Neuronal stem cell (in vitro differentiated cells): ENCODE data around the gene CFHR5.
"Not testable (repeated sequence)": the region's sequence is repeated elsewhere in the genome, so short reads cannot be mapped to it uniquely, and the experiment has no call there.

Experiments
- DNase-seq: peaks from one replicate; pipeline ENCODE4 v3.0.0-alpha.2; 2013; ENCODE audit warnings: low spot score
- H2AFZ ChIP-seq: one replicate; pipeline ENCODE4 v1.6.1; 2013; ENCODE audit warnings: mild to moderate bottlenecking, low read length, inconsistent platforms
- H2AK5ac ChIP-seq: 2 replicates; pipeline ENCODE4 v1.6.1; 2013; ENCODE audit warnings: low read depth, mild to moderate bottlenecking, inconsistent platforms, low read length, moderate library complexity, mixed read lengths
- H2BK120ac ChIP-seq: 2 replicates; pipeline ENCODE4 v1.6.1; 2013; ENCODE audit warnings: low read depth, mild to moderate bottlenecking, inconsistent platforms, low read length, moderate library complexity, mixed read lengths
- H2BK12ac ChIP-seq: one replicate; pipeline ENCODE4 v1.6.1; 2013; ENCODE audit warnings: low read length, inconsistent platforms
- H2BK15ac ChIP-seq: 2 replicates; pipeline ENCODE4 v1.6.1; 2013; ENCODE audit warnings: mild to moderate bottlenecking, low read length, inconsistent platforms, mixed read lengths
- H2BK5ac ChIP-seq: one replicate; pipeline ENCODE4 v1.6.1; 2013; ENCODE audit warnings: inconsistent platforms, mild to moderate bottlenecking, low read length, moderate library complexity
- H3K14ac ChIP-seq: one replicate; pipeline ENCODE4 v1.6.1; 2013; ENCODE audit warnings: low read length, inconsistent platforms
- H3K18ac ChIP-seq: 2 replicates; pipeline ENCODE4 v1.6.1; 2013; ENCODE audit warnings: low read length, inconsistent platforms
- H3K23ac ChIP-seq: 2 replicates; pipeline ENCODE4 v1.6.1; 2013; ENCODE audit warnings: low read depth, mild to moderate bottlenecking, mixed read lengths, low read length, inconsistent platforms; ENCODE audit not compliant: poor library complexity
- H3K27ac ChIP-seq: replicated peaks from 3 replicates; pipeline ENCODE4 v1.5.1; 2013; ENCODE audit warnings: low read length, inconsistent platforms
- H3K27me3 ChIP-seq, 3 experiments: 2 replicates each; pipeline ENCODE4 v1.6.1; 2013; ENCODE audit warnings: low read length in 3 of 3, mild to moderate bottlenecking in 2 of 3, inconsistent platforms in 1 of 3, low read depth in 1 of 3, mixed read lengths in 1 of 3, moderate library complexity in 1 of 3; ENCODE audit not compliant: control insufficient read depth in 3 of 3, insufficient read depth in 3 of 3
- H3K36me3 ChIP-seq, 2 donors: replicated peaks in 1 of 2; 2 replicates each; pipeline ENCODE4 v1.6.1; 2013; ENCODE audit warnings: low read length in 2 of 2; ENCODE audit not compliant: control insufficient read depth in 2 of 2, insufficient read depth in 2 of 2
- H3K4ac ChIP-seq: 2 replicates; pipeline ENCODE4 v1.6.1; 2013; ENCODE audit warnings: inconsistent platforms, mild to moderate bottlenecking, low read length, moderate library complexity
- H3K4me1 ChIP-seq, 2 donors: 1 replicate in 1 of 2; 2 replicates in 1 of 2; pipeline ENCODE4 v1.6.1; 2013; ENCODE audit warnings: low read length in 2 of 2, low read depth in 1 of 2; ENCODE audit not compliant: control insufficient read depth in 2 of 2, insufficient read depth in 1 of 2
- H3K4me2 ChIP-seq: one replicate; pipeline ENCODE4 v1.6.1; 2013; ENCODE audit warnings: mild to moderate bottlenecking, low read length, inconsistent platforms; ENCODE audit not compliant: insufficient read depth, poor library complexity, severe bottlenecking
- H3K4me3 ChIP-seq, 2 donors: 2 replicates each; pipeline ENCODE4 v1.5.1; 2013; ENCODE audit warnings: low read length in 2 of 2, mild to moderate bottlenecking in 2 of 2, inconsistent platforms in 1 of 2, moderate library complexity in 1 of 2
- H3K79me1 ChIP-seq: one replicate; pipeline ENCODE4 v1.6.1; 2013; ENCODE audit warnings: low read depth, mild to moderate bottlenecking, inconsistent platforms, low read length, moderate library complexity
- H3K9ac ChIP-seq: one replicate; pipeline ENCODE4 v1.6.1; 2013; ENCODE audit warnings: mild to moderate bottlenecking, low read depth, low read length, inconsistent platforms; ENCODE audit not compliant: poor library complexity
- H3K9me3 ChIP-seq, 2 donors: replicated peaks in 1 of 2; 2 replicates each; pipeline versions ENCODE3 to v1.6.1; 2013; ENCODE audit warnings: low read length in 2 of 2, mild to moderate bottlenecking in 2 of 2, inconsistent platforms in 1 of 2, low read depth in 1 of 2, mixed read lengths in 1 of 2, moderate library complexity in 1 of 2; ENCODE audit not compliant: control insufficient read depth in 2 of 2, insufficient read depth in 1 of 2
- H4K8ac ChIP-seq: one replicate; pipeline ENCODE4 v1.6.1; 2013; ENCODE audit warnings: low read depth, mild to moderate bottlenecking, inconsistent platforms, low read length, moderate library complexity
- H4K91ac ChIP-seq: one replicate; pipeline ENCODE4 v1.6.1; 2013; ENCODE audit warnings: low read length, low read depth, mild to moderate bottlenecking, inconsistent platforms; ENCODE audit not compliant: poor library complexity
- WGBS, 2 donors: extraction: QIAGEN DNeasy Blood & Tissue Kit; methylation state at CpG; one replicate each; pipeline ENCODE4 v1.1.7; 2013; ENCODE audit warnings: missing lambda C conversion rate in 2 of 2, mixed read lengths in 1 of 2; ENCODE audit not compliant: insufficient read length in 2 of 2, insufficient replicate concordance in 1 of 2; ENCODE audit errors: extremely low coverage in 2 of 2; 5-methylcytosine and 5-hydroxymethylcytosine counted together

Gene CFHR5

DNA sequence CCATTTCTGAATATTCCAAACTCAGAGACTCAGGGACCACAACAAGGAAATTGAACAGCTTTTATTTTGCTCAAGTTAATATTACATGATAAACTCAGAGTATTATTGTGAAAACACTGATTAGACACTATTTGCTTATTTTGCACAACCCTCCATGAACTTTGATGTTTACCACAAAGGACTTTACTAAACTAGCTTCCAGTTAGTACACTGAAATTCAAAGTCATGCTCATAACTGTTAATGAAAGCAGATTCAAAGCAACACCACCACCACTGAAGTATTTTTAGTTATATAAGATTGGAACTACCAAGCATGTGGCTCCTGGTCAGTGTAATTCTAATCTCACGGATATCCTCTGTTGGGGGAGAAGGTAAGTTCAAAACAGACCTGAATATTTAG is 33.8 kb upstream of the CFHR5 start, which contains the start of gene CFHR2:
CFHR2 (plus strand) TSS at position 171 of the 400 bp plus-strand sequence; CDS start at position 314, 143 bp downstream.
- H3K4ac ChIP-seq, H3K36me3 ChIP-seq, H4K8ac ChIP-seq, H2BK120ac ChIP-seq, H3K4me1 ChIP-seq, H3K27me3 ChIP-seq, H3K9me3 ChIP-seq, DNase-seq, H2AFZ ChIP-seq, H2BK12ac ChIP-seq, H4K91ac ChIP-seq, H3K18ac ChIP-seq, H3K9ac ChIP-seq, H3K4me3 ChIP-seq, H2AK5ac ChIP-seq, H3K23ac ChIP-seq, H2BK15ac ChIP-seq, H3K79me1 ChIP-seq, H2BK5ac ChIP-seq, H3K27ac ChIP-seq, H3K4me2 ChIP-seq, H3K14ac ChIP-seq: not testable (repeated sequence)
- WGBS, 2 donors, result no CpG with 5 or more reads among the region's 1 CpG

DNA sequence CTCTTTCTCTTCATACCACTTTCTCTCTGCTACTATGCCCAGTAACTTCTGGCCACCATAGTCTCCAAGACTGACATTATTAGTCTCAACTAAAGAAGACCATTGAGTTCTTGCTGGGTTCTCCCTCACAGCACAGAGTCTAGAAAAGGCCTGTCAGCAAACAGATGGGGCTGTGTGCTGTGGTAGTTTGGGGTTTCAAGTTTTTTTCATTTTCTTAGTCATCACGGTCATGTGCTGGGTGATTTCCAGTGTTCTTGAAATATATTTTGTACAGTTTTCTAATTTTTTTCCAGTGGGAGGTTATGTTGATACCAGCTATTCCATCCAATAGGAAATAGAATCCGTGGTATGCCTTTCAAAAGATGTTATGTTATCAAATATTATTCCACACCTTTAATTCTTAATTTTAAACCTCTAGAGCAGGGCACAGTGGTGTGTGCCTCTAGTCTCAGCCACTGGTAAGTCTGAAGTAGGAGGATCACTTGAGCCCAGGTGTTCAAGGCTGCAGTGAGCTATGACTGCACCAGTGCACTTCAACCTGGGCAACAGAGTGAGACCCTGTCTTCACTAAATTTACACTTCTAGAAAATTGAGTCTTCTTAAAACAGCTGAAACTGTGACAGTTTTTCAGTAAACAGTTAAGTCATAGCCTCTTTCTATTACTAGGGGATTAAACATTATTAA is 25.5 kb upstream of the CFHR5 start:
- Histone ChIP-seq H2AK5ac (no peak overlapping the region), H2AFZ (no peak overlapping the region), H2BK120ac (no peak overlapping the region), H3K18ac (no peak overlapping the region), H2BK15ac (no peak overlapping the region), H4K8ac (no peak overlapping the region), H3K9me3 (no peaks in the 10 kb centered on the region), H2BK5ac (no peak overlapping the region), H3K14ac (no peak overlapping the region), H3K36me3 (no peaks in the 10 kb centered on the region), H4K91ac (no peak overlapping the region), H3K4ac (no peak overlapping the region), H3K23ac (no peak overlapping the region), H3K4me1 (no peaks in the 10 kb centered on the region), H2BK12ac (no peak overlapping the region), H3K79me1 (no peaks in the 10 kb centered on the region), H3K27me3 (no peaks in the 10 kb centered on the region), H3K4me3 (no peak overlapping the region), H3K27ac (no peak overlapping the region), H3K9ac (no peak overlapping the region), H3K4me2 (no peak overlapping the region)
- no peak for DNase-seq
- WGBS, 2 donors, result no CpG with 5 or more reads among the region's 2 CpGs

DNA sequence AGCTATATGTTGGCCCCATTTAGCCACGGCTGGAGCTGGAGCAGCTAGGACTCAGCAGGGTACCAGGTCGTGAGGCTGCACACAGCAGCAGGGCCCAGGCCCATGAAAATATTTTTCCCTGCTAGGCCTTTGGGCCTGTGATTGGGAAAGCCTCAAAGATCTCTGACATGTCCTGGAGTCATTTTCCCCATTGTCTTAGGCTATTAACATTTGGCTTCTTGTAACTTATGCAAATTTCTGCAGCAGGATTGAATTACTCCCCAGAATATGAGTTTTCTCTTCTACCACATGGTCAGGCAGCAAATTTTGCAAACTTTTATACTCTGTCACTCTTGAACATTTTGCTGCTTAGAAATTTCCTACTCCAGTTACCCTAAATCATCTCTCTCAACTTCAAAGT is 22.6 kb upstream of the CFHR5 start:
- no peak overlapping the region for H2BK5ac ChIP-seq
- H3K9ac ChIP-seq, result no peak overlapping the region
- no peak overlapping the region for H4K8ac ChIP-seq
- no peak overlapping the region for H3K4me3 ChIP-seq
- H2BK12ac ChIP-seq, result no peak overlapping the region
- H3K18ac ChIP-seq, result no peak overlapping the region
- no CpG with 5 or more reads among the region's 2 CpGs for WGBS, 2 donors
- no peak overlapping the region for H3K23ac ChIP-seq
- no peaks in the 10 kb centered on the region for H3K27me3 ChIP-seq
- no peak for DNase-seq
- H2AFZ ChIP-seq, result no peak overlapping the region
- H3K4me2 ChIP-seq, result no peak overlapping the region
- no peak overlapping the region for H3K4ac ChIP-seq
- H2AK5ac ChIP-seq, result no peak overlapping the region
- H3K14ac ChIP-seq, result no peak overlapping the region
- H3K36me3 ChIP-seq, result no peaks in the 10 kb centered on the region
- H3K9me3 ChIP-seq, result no peaks in the 10 kb centered on the region
- no peaks in the 10 kb centered on the region for H3K4me1 ChIP-seq
- H2BK15ac ChIP-seq, result no peak overlapping the region
- H4K91ac ChIP-seq, result no peak overlapping the region
- no peaks in the 10 kb centered on the region for H3K79me1 ChIP-seq
- no peak overlapping the region for H2BK120ac ChIP-seq
- H3K27ac ChIP-seq, result no peak overlapping the region

DNA sequence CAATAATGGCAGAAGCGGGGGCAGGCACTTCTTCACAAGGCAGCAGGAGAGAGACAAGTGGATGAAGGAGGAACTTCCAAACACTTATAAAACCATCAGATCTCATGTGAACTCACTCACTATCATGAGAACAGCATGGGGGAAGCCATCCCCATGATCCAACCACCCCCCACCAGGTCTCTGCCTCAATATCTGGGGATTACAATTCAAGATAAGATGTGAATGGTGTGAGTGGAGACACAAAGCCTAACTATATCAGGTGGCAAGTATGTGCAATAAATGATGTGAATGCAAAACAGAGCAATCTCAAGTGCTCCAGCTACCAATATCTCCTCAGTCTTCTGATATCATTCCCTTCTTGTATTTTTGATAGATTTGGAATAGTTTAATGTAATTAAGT is 21.4 kb upstream of the CFHR5 start:
- no peak overlapping the region for H3K4me3 ChIP-seq
- no peak overlapping the region for H3K27ac ChIP-seq
- WGBS, 2 donors, result no CpG with 5 or more reads among the region's 1 CpG
- H3K27me3 ChIP-seq, result no peaks in the 10 kb centered on the region
- no peak overlapping the region for H2BK15ac ChIP-seq
- no peak overlapping the region for H3K18ac ChIP-seq
- no peak overlapping the region for H2AK5ac ChIP-seq
- H4K91ac ChIP-seq, result no peak overlapping the region
- no peaks in the 10 kb centered on the region for H3K79me1 ChIP-seq
- no peak overlapping the region for H2BK12ac ChIP-seq
- H3K14ac ChIP-seq, result no peak overlapping the region
- H3K9ac ChIP-seq, result no peak overlapping the region
- no peak overlapping the region for H3K4ac ChIP-seq
- H4K8ac ChIP-seq, result no peak overlapping the region
- H2AFZ ChIP-seq, result no peak overlapping the region
- DNase-seq, result no peak
- no peak overlapping the region for H2BK120ac ChIP-seq
- H3K9me3 ChIP-seq, result no peaks in the 10 kb centered on the region
- H3K4me1 ChIP-seq, result no peaks in the 10 kb centered on the region
- H2BK5ac ChIP-seq, result no peak overlapping the region
- no peak overlapping the region for H3K23ac ChIP-seq
- no peaks in the 10 kb centered on the region for H3K36me3 ChIP-seq
- H3K4me2 ChIP-seq, result no peak overlapping the region
